Right cardiac atrium (tissue), 5 donors: ENCODE data around the gene TACC3. TPM values are rescaled to one million over a fixed set of nuclear protein-coding genes. Genes with fewer than 3 reads are reported as not detected.

Source experiments
- ATAC-seq, 2 donors: fragments of 200-7000 bp; cut with Tn5 transposase; one replicate each; pipeline versions ENCODE4 v1.8.0 to v1.9.1; 2020; ENCODE audit warnings: moderate library complexity in 2 of 2, mild to moderate bottlenecking in 1 of 2
- DNase-seq, 3 donors: peaks; one replicate each; pipeline ENCODE4 v3.0.0-alpha.2; 2020
- H3K27ac ChIP-seq: one replicate; pipeline ENCODE4 v1.5.1; 2013; ENCODE audit warnings: mild to moderate bottlenecking, low read length, control low read depth, moderate library complexity
- H3K27me3 ChIP-seq: one replicate; pipeline ENCODE4 v1.6.1; 2013; ENCODE audit not compliant: control insufficient read depth, insufficient read depth
- H3K4me1 ChIP-seq: one replicate; pipeline ENCODE4 v1.6.1; 2013; ENCODE audit warnings: low read length; ENCODE audit not compliant: control insufficient read depth, insufficient read depth
- H3K4me3 ChIP-seq: one replicate; pipeline ENCODE4 v1.5.1; 2013; ENCODE audit warnings: low read length, control low read depth
- H3K9me3 ChIP-seq: one replicate; pipeline ENCODE4 v1.6.1; 2013; ENCODE audit warnings: low read length; ENCODE audit not compliant: control insufficient read depth
- WGBS: extraction: QIAGEN DNeasy Blood & Tissue Kit; methylation state at CpG from one replicate; pipeline ENCODE4 v1.1.7; 2013; 5-methylcytosine and 5-hydroxymethylcytosine counted together
- intact Hi-C, 4 donors: fragments of 100-400 bp; cut with DNase I; formaldehyde crosslinking; loops; one replicate each; pipeline versions ENCODE4 v1.11.0 to v1.14.0; 2022 to 2023
- polyA plus RNA-seq: library from polyadenylated mRNA; stranded (reverse); fragments of 200-250 nt; gene quantifications from one replicate; pipeline ENCODE4 v1.2.3, GENCODE V29; 2013
- total RNA-seq, 4 donors: library from RNA; stranded (reverse); fragmentation: NEBNext Ultra II Directional; extraction: Animal tissue kit (Norgen Biotek cat#: 25700); gene quantifications; one replicate each; pipeline ENCODE4 v1.2.1, GENCODE V29; 2021
- donor health status: healthy with polysubstance abuse.
- donor health status: DM: no; HTN: yes; CAD: no.
- donor health status: DM: no; HTN: no; CAD: no.
- donor health status: DM: no; HTN: yes; CAD: no; lungs with severe emphysema.
- donor health status: DM: yes; HTN: yes; CAD: no.

TACC3 gene
- total and polyA plus RNA-seq, 5 donors: 4.1 to 10.8 (median 6.3) TPM

DNA sequence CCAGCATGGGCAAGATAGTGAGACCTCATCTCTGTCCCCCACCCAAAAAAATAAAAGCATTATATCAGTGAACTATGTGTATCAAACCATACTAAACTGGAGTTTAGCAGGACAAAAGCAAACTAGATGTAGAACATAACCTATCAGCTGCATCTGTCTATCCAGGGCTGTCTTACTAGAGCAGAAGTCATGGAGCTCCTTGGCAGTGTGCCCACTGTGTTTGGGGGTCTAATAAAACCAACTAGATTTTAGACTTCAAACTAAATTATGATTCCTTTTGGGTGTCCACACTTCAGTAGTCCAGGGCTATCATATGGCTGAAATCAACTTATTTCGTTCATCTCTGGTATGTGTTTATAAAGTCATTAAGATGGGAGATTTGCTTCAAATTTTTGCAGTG is 17.5 kb upstream of the TACC3 start:
- DNase-seq (no peak), ATAC-seq (no peak)
- Histone ChIP-seq H3K4me1 (no peaks in the 10 kb centered on the region), H3K27ac (no peak overlapping the region), H3K27me3 (no peaks in the 10 kb centered on the region), H3K9me3 (no peaks in the 10 kb centered on the region), H3K4me3 (no peak overlapping the region)
- intact Hi-C loops: no loop called here
- 87% methylated on average over 1 of the region's 1 CpG for WGBS

DNA sequence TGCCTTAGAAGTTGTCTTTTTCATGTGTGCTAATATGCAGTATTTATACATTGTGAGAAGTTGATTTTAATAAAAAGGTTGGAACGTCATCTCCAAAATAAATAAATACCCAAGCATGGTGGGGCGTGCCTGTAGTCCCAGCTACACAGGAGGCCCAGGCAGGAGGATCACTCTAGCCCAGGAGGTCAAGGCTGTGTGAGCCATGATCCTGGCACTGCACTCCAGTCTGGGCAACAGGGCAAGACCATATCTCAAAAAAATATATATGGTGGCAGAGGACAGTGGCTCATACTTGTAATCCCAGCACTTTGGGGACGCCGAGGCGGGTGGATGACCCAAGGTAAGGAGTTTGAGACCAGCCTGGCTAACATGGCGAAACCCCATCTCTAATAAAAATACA is 15.6 kb upstream of the TACC3 start:
- H3K9me3 ChIP-seq: no peaks in the 10 kb centered on the region
- 98% methylated on average over 6 of the region's 6 CpGs for WGBS
- no peak overlapping the region for H3K27ac ChIP-seq
- no peak for ATAC-seq
- H3K27me3 ChIP-seq: no peaks in the 10 kb centered on the region
- no peaks in the 10 kb centered on the region for H3K4me1 ChIP-seq
- intact Hi-C loops: no loop called here
- DNase-seq: no peak
- H3K4me3 ChIP-seq: no peak overlapping the region

- no peak for ATAC-seq
- no peak overlapping the region for H3K4me3 ChIP-seq
- no peaks in the 10 kb centered on the region for H3K9me3 ChIP-seq
- H3K27me3 ChIP-seq: no peaks in the 10 kb centered on the region
- peaks cover 4% of the 10 kb centered on the region for H3K4me1 ChIP-seq
- no peak overlapping the region for H3K27ac ChIP-seq
- intact Hi-C loops: no loop called here
- no peak for DNase-seq
- WGBS: 93% methylated on average over 6 of the region's 6 CpGs
Measured at GRCh38 chr4:1706358-1706757, 15.0 kb upstream of the TACC3 start.

DNA sequence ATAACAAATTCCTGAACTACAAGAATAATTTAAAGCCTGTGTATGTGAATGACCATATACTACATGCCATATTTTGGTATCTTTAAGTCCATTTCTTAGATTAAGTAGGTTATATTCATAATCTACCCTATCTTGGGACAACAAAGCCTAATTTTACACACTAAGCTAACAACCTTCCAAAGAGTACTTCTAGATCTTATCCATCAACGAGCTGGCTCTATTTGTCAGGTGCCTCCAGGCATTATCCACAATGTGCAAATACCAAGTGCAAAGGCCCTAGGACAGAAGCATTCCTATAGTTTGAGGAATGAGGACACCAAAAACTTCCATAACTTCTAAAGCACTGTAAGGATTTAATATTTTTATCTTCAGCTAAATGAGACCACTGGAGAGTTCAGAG is 12.7 kb upstream of the TACC3 start:
- intact Hi-C loops: loop anchor here in 1 of 4 donors (2.0 kb wide), 1 partner anchor 16 kb away; no protein-coding TSS in a partner anchor
- peaks cover 9% of the 10 kb centered on the region for H3K4me1 ChIP-seq
- H3K4me3 ChIP-seq: no peak overlapping the region
- H3K27ac ChIP-seq: no peak overlapping the region
- ATAC-seq (no peak), DNase-seq (no peak)
- no peaks in the 10 kb centered on the region for H3K9me3 ChIP-seq
- no peaks in the 10 kb centered on the region for H3K27me3 ChIP-seq
- WGBS: 33% methylated on average over 1 of the region's 1 CpG

DNA sequence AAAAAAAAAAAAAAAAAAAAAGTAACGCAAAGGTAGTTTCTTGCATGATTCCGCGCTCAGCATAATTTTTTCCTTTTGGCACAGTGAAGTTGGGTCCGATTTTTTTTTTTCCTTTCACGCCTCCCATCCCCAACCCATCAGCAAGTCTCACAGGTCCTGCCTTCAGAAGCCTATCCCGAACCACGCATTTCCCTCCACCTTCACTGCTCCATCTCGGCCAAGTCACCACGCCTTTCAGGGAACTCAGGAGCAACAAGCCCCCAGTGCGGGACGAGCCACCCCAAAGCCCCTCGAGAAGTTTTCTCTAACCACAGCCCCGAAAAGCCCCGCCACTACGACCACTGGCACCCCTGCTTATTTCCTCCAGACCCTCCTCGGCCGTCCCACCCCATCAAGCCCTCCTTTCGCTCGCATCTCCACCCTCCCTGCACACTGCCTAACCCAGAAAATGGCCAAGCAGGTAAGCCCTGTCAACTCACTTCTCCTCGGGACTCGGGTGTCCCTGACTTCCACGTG is 10.2 kb upstream of the TACC3 start:
- H3K27me3 ChIP-seq: no peaks in the 10 kb centered on the region
- 12% methylated on average over 22 of the region's 22 CpGs for WGBS
- intact Hi-C loops: no loop called here
- DNase-seq: no peak
- ATAC-seq: no peak
- H3K9me3 ChIP-seq: no peaks in the 10 kb centered on the region
- peak overlapping the region; percentile 56 for H3K4me3 ChIP-seq
- H3K27ac ChIP-seq: peak overlapping the region; percentile 91
- H3K4me1 ChIP-seq: peaks cover 9% of the 10 kb centered on the region

DNA sequence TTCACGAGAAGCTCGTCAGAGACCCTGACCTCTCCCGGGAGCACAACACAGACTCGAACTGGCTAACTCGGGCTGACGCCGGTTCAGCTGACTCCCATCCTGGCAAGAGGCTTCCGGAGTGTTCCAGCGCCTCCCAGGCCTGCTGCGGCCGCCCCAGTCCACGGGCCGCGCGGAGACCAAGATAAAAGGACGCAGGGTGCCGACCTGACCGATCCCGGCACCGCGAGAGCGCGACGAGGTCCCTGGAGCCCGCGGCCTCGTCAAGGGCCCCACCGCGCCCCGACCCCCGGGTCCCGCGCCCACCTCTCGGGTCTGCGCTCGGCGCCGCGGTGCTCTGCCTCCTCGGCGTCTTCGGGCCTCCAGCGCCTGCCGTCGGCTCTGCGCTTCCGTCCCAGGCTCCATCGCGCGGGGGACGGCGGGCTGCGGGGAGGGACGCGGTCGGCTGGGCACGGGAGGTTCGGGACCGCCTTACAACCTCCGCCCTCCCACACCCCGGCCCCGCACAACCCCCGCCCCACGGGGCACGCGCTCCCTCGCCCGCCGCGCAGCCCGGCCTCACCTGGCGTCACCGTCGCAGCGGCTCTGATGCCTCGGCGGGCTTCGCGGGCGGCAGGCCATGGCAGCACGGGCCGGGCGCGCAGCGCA is 9.6 kb upstream of the TACC3 start:
- intact Hi-C loops: no loop called here

DNA sequence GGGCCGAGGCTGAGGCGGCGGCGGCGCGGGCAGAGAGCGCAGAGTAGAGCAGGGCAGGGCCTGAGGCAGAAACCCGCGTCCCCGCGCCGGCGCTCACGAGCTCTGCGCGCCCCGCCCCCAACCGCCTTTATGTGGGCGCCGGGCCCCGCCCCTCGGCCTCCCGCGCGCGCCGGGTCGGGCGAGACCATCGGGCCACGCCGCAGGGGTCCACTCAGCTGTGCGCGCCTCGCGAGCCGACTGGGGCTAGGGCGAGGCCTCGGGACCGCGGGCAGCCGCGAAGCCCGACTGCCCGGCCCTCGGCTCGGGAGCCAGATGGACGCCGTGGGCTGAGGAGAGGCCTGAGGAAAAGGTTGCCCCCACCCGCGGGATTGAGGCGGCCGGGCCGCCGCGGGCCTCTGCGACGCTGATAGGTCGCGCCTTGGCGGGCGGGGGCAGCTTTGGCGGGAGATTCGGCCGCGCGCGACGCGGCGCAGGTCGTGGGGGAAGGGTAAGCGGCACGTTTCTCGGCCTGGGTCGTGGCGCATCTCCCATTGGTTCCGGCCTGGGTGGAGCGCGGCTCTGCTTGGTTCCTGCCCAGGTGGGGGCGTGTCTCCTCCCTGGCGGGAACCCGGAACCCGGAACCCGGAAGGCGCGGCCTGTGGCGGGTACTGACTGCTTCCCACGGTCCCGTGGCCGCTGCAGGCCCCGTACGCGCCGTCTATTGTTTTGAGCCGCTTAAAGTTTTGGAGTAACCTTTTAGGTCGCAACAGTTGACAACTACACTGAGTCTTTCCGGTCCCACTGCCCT is 8.9 kb upstream of the TACC3 start, which contains the start of gene SLBP:
Gene SLBP, minus strand, starts transcription at position 104 of the 787 bp plus-strand sequence. CDS start 131 bp downstream, outside the sequence.
- intact Hi-C loops: no loop called here
- under 1% methylated on average over 98 of the region's 98 CpGs for WGBS
- ATAC-seq: peak; percentile 94

More for the DNA sequence above, 9.6 kb upstream of the TACC3 start:
- H3K9me3 ChIP-seq: no peaks in the 10 kb centered on the region
- ATAC-seq (peak; percentile 34), DNase-seq (peak; percentile 60 to 81 (median 80))
- peak overlapping the region; percentile 91 for H3K27ac ChIP-seq
- H3K4me1 ChIP-seq: peaks cover 9% of the 10 kb centered on the region
- under 1% methylated on average over 85 of the region's 85 CpGs for WGBS
- H3K4me3 ChIP-seq: peak overlapping the region; percentile 56
- H3K27me3 ChIP-seq: no peaks in the 10 kb centered on the region

GRCh38 chr4:1713003-1713851 is 8.1 kb upstream of the TACC3 start:
- intact Hi-C loops: no loop called here
- WGBS: 23% methylated on average over 35 of the region's 35 CpGs
- Histone ChIP-seq H3K9me3 (no peaks in the 10 kb centered on the region), H3K4me1 (peaks cover 9% of the 10 kb centered on the region), H3K27ac (peak overlapping the region; percentile 97), H3K4me3 (peak overlapping the region; percentile 56), H3K27me3 (no peaks in the 10 kb centered on the region)
- ATAC-seq: peak; percentile 3 to 17
- no peak for DNase-seq

More for the DNA sequence above, 8.9 kb upstream of the TACC3 start, which contains the start of gene SLBP:
- Histone ChIP-seq H3K4me1 (peaks cover 9% of the 10 kb centered on the region), H3K27me3 (no peaks in the 10 kb centered on the region), H3K9me3 (no peaks in the 10 kb centered on the region), H3K27ac (peak within 1 kb of the TSS; percentile 97), H3K4me3 (peak within 1 kb of the TSS; percentile 56)
- peak; percentile 96 to 99 (median 98) for DNase-seq

DNA sequence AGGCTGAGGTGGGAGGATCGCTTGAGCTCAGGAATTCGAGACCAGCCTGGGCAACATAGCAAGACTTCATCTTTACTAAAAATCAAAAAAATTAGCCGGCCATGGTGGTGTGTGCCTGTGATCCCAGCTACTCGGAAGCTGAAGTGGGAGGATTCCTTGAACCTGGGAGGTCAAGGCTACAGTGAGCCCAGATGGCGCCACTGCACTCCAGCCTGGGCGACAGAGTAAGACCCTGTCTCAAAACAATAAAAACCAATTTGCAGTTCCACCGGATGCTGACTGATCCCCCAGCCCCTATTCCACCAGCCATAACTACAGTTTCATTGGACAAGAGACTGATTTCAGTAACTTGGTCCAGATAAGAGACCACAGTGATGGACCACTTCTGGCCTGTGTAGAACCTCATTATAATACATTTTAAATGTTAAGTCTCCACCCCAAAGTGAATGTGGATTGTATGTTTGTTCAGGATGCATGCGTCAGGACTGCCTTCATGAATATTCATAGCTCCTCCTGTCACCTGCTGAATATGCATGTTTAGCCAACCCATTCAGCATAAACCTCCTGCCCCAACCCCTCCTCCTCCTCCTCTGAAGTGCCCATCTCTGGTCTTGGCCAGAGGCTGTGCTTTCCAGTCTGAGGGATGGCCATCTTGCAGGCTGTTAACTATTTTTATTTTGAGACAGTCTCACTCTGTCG is 6.9 kb upstream of the TACC3 start:
- H3K9me3 ChIP-seq: no peaks in the 10 kb centered on the region
- no peak for DNase-seq
- no peak for ATAC-seq
- peaks cover 9% of the 10 kb centered on the region for H3K4me1 ChIP-seq
- 65% methylated on average over 9 of the region's 9 CpGs for WGBS
- intact Hi-C loops: no loop called here
- H3K4me3 ChIP-seq: no peak overlapping the region
- H3K27ac ChIP-seq: no peak overlapping the region
- no peaks in the 10 kb centered on the region for H3K27me3 ChIP-seq

DNA sequence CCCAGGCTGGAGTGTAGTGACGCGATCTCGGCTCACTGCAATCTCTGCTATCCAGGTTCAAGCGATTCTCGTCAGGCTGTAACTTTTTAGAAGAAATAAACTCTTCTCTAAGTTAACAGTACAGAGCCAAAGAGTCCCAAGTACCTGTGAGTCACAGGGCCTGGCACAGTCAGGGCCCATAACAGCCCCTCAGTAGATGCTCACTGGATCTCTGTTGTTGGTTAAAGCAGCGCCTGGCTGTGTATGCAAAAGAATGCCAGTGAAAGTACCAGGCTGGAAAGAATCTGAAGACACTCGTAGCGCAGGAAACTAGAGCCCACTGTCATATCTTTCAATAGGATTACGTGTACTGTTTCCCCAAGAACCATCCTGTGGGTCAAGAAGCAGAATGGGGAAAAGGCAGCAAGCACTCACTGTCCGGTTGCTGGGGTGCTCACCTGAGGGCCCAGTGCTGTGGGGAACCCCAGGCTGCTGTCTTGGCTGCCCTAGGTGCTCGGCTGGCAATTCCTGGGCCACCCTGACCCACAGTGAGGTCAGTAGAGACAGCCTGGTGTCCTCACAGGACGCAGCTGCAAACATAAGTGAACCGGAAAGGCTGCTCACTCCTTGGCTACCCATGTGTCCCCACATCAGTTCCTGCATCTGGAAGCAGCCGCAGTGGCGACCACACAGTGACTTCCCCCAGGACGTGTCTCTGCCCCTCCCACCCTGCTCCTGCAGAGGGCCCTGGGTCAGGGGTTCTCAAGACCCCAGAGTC is 6.1 kb upstream of the TACC3 start:
- 54% methylated on average over 16 of the region's 16 CpGs for WGBS
- no peak overlapping the region for H3K27ac ChIP-seq
- DNase-seq: no peak

More for the DNA sequence above, 6.1 kb upstream of the TACC3 start:
- H3K4me3 ChIP-seq: no peak overlapping the region
- H3K9me3 ChIP-seq: no peaks in the 10 kb centered on the region
- peaks cover 9% of the 10 kb centered on the region for H3K4me1 ChIP-seq
- no peak for ATAC-seq
- no peaks in the 10 kb centered on the region for H3K27me3 ChIP-seq
- intact Hi-C loops: no loop called here
